GM19351 (cell line): Measurements from ENCODE around the gene BMP7.

Source experiments
- ATAC-seq: cut with Tn5 transposase; IDR thresholded peaks from one replicate; pipeline ENCODE4 v1.9.1; 2021; ENCODE audit warnings: mild to moderate bottlenecking, moderate library complexity; ENCODE audit not compliant: unreplicated experiment

Gene BMP7

GRCh38 chr20:57266291-57267157 is at the start of gene BMP7:
TSS of gene BMP7 (minus strand) at chr20:57266641. CDS start at chr20:57266122, 519 bp downstream.
- no peak for ATAC-seq

- ATAC-seq: no peak
Observed at GRCh38 chr20:57315976-57316480, 49.6 kb upstream of the BMP7 start.

- ATAC-seq: peak; percentile 55
Observed at GRCh38 chr20:57315083-57315975, 48.9 kb upstream of the BMP7 start.

GRCh38 chr20:57313951-57314350 is 47.5 kb upstream of the BMP7 start:
- no peak for ATAC-seq

- no peak for ATAC-seq
Observed at GRCh38 chr20:57313230-57313629, 46.8 kb upstream of the BMP7 start.

- no peak for ATAC-seq
Observed at GRCh38 chr20:57312138-57312537, 45.7 kb upstream of the BMP7 start.

GRCh38 chr20:57310821-57311514 is 44.5 kb upstream of the BMP7 start:
- no peak for ATAC-seq

GRCh38 chr20:57309544-57310115 is 43.2 kb upstream of the BMP7 start:
- no peak for ATAC-seq

GRCh38 chr20:57308451-57309271 is 42.2 kb upstream of the BMP7 start:
- peak; percentile 61 for ATAC-seq

- ATAC-seq: no peak
Observed at GRCh38 chr20:57306747-57307146, 40.3 kb upstream of the BMP7 start.

GRCh38 chr20:57301026-57301425 is 34.6 kb upstream of the BMP7 start:
- no peak for ATAC-seq

- no peak for ATAC-seq
Observed at GRCh38 chr20:57298457-57298856, 32.0 kb upstream of the BMP7 start.

GRCh38 chr20:57294550-57294949 is 28.1 kb upstream of the BMP7 start:
- ATAC-seq: no peak

- no peak for ATAC-seq
Observed at GRCh38 chr20:57293995-57294394, 27.6 kb upstream of the BMP7 start.

GRCh38 chr20:57292611-57293010 is 26.2 kb upstream of the BMP7 start:
- ATAC-seq: no peak

- no peak for ATAC-seq
Observed at GRCh38 chr20:57291694-57292093, 25.3 kb upstream of the BMP7 start.

GRCh38 chr20:57291003-57291402 is 24.6 kb upstream of the BMP7 start:
- no peak for ATAC-seq

GRCh38 chr20:57290178-57290484 is 23.7 kb upstream of the BMP7 start:
- no peak for ATAC-seq

GRCh38 chr20:57289391-57290177 is 23.1 kb upstream of the BMP7 start:
- no peak for ATAC-seq
